22Rv1 (cell line): Measurements from ENCODE around the gene SNX4.
"Not testable (repeated sequence)": the region's sequence is repeated elsewhere in the genome, so short reads cannot be mapped to it uniquely, and the experiment has no call there.

ENCODE experiments used
- CTCF ChIP-seq: fragments of 450-650 bp; IDR thresholded peaks from 2 replicates; pipeline ENCODE4 v1.5.1; 2017; ENCODE audit warnings: mild to moderate bottlenecking
- ZFX ChIP-seq: fragments of 450-650 bp; IDR thresholded peaks from 2 replicates; pipeline ENCODE4 v1.6.1; 2017; ENCODE audit warnings: antibody characterized with exemption, borderline replicate concordance

GRCh38 chr3:125481375-125481759 lies 38.6 kb downstream of the SNX4 start:
- not testable (repeated sequence) for TF ChIP-seq CTCF, ZFX
